ENCODE measurements around the gene FAM50A.

FAM50A gene

GRCh38 chrX:154494715-154495114 is 50.8 kb downstream of the FAM50A start:
- no peaks in the 10 kb centered on the region; the same call in 1 of the 2 replicates for H3K4me1 ChIP-seq (ENCODE audit: control insufficient read depth, insufficient read depth, low read length)
- H3K27ac ChIP-seq (ENCODE audit: extremely low read depth, low read depth, low read length), result no peak overlapping the region
- peak; percentile 61; the same call in 1 of the 2 replicates for TF ChIP-seq ZNF121 (tag by site-specific recombination; IDR thresholded peaks at IDR 0.05)
- TF ChIP-seq PRDM1 (tag by site-specific recombination; IDR thresholded peaks at IDR 0.05), result no peak
- POLR2A ChIA-PET, result no interaction called here
- H3K4me3 ChIP-seq (ENCODE audit: low read depth, low read length), result no peak overlapping the region
- CTCF ChIA-PET, result interaction anchor here (0.6 kb wide), 1 partner anchor 763 kb away, joined by 4 read pairs; no protein-coding TSS in a partner anchor
- no peaks in the 10 kb centered on the region; the same call in 1 of the 2 replicates for H3K9me3 ChIP-seq (ENCODE audit: control insufficient read depth, insufficient read depth, low read depth, low read length)
- H3K36me3 ChIP-seq (ENCODE audit: control insufficient read depth in 2 of 2, insufficient read depth in 1 of 2, low read length in 2 of 2), result no peaks in the 10 kb centered on the region

- no peaks in the 10 kb centered on the region for H3K36me3 ChIP-seq (ENCODE audit: control insufficient read depth in 2 of 2, insufficient read depth in 1 of 2, low read length in 2 of 2)
- H3K27ac ChIP-seq (ENCODE audit: extremely low read depth, low read depth, low read length), result no peak overlapping the region
- H3K9me3 ChIP-seq (ENCODE audit: control insufficient read depth, insufficient read depth, low read depth, low read length), result no peaks in the 10 kb centered on the region; the same call in 1 of the 2 replicates
- no peaks in the 10 kb centered on the region for H3K4me1 ChIP-seq (ENCODE audit: control insufficient read depth, insufficient read depth, low read length)
- CTCF ChIA-PET, result interaction anchor here (0.6 kb wide), 1 partner anchor 764 kb away, joined by 4 read pairs; no protein-coding TSS in a partner anchor
- POLR2A ChIA-PET, result interaction anchor here (0.6 to 1.1 kb wide), 2 partner anchors 18 to 124 kb away, joined by 3 to 4 read pairs; no protein-coding TSS in a partner anchor
- TF ChIP-seq KLF8 (tag by site-specific recombination; IDR thresholded peaks at IDR 0.05) (no peak), ZNF221 (tag by site-specific recombination; IDR thresholded peaks at IDR 0.05; ENCODE audit: borderline replicate concordance) (no peak), MYNN (tag by site-specific recombination; IDR thresholded peaks at IDR 0.05; ENCODE audit: borderline replicate concordance) (no peak), REST (tag by site-specific recombination; IDR thresholded peaks at IDR 0.05) (no peak), ZFHX2 (tag by site-specific recombination; conservative IDR thresholded peaks at IDR 0.05) (no peak), ZNF654 (tag by site-specific recombination; IDR thresholded peaks at IDR 0.05; ENCODE audit: low read depth) (no peak), ZSCAN18 (tag by site-specific recombination; IDR thresholded peaks at IDR 0.05) (no peak), ZBTB1 (tag by site-specific recombination; IDR thresholded peaks at IDR 0.05) (no peak), ZNF16 (tag by site-specific recombination; IDR thresholded peaks at IDR 0.05; ENCODE audit: low read depth) (no peak), ZFP3 (tag by site-specific recombination; IDR thresholded peaks at IDR 0.05; ENCODE audit: low read depth) (no peak), ZNF518A (tag by site-specific recombination; conservative IDR thresholded peaks at IDR 0.05; ENCODE audit: low read depth) (no peak), SP7 (tag by site-specific recombination; IDR thresholded peaks at IDR 0.05) (no peak), BCL6B (tag by site-specific recombination; IDR thresholded peaks at IDR 0.05) (no peak), ZBTB7A (tag by site-specific recombination; IDR thresholded peaks at IDR 0.05; ENCODE audit: low read depth) (no peak)
- H3K4me3 ChIP-seq (ENCODE audit: low read depth, low read length), result no peak overlapping the region
Measured at GRCh38 chrX:154495472-154495922, 51.6 kb downstream of the FAM50A start.
